AG08395 (cell line): Measurements from ENCODE around the gene KBTBD3.

ENCODE experiments used
- DNase-seq: peaks from one replicate; pipeline ENCODE4 v3.0.0; 2012; ENCODE audit warnings: mixed read lengths, low spot score

The KBTBD3 gene

GRCh38 chr11:106001304-106002012 lies 75.7 kb downstream of the KBTBD3 start:
- DNase-seq, result no peak
